Right lobe of liver (tissue), 4 donors: ENCODE data around the gene COX6B2.

Experiments used
- POLR2A ChIP-seq: fragments of 450-650 bp; IDR thresholded peaks from one replicate; pipeline ENCODE4 v1.6.1; 2017; ENCODE audit warnings: antibody characterized with exemption, mild to moderate bottlenecking
- TF ChIP-seq, protein P1 (sequence below), 4 donors: fragments of 200-600 bp in 3 of 4; fragments of 450-650 bp in 1 of 4; IDR thresholded peaks; one replicate each; pipeline versions ENCODE4 v1.5.1 to v1.8.0; 2016 to 2022; ENCODE audit warnings: antibody characterized with exemption in 4 of 4, mild to moderate bottlenecking in 2 of 4
- donor health status: DM: no; HTN: no; CAD: no.
- donor health status: DM: no; HTN: no; CAD: no.
- donor health status: DM: no; HTN: yes; CAD: no.

DNA sequence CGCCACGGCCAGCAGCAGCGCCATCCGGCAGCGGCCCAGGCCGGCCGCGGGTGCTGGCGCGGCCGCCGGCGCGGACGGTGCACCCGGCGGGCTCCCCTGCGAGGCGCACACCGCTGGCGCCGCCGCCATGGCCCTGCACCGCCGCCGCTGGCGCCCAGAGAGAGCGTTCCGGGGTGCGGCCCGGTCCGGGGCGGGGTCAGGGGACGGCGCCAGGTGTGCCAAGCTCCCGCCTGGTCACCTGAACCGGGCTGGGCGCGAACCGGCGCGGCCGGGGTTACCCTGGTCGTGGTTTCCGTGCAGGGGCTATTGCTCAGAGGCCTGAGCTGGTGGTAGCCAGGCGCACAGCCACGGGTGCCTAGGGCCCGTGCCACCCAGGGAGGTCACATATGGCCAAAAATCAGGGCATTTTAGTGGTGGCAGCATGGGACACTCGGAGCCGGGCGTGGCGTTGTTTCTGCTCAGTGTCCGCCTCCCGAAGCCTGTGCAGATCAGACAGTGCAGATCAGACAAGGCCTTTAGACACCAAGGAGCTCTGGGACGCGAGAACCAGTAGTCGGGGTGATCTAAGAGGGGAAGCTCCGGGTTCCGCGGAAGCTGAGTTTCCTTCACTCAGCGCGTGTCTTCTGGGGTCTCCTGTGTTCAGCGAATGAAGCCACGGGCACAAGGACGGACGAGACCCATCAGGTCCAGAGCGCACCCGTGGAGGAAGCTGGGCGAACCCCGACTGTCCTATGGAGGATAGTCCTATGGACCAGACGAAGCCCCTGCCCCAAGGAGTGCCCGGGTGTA is 29.8 kb upstream of the COX6B2 start, which contains the start of gene TMEM238:
- TF ChIP-seq, protein P1, sequence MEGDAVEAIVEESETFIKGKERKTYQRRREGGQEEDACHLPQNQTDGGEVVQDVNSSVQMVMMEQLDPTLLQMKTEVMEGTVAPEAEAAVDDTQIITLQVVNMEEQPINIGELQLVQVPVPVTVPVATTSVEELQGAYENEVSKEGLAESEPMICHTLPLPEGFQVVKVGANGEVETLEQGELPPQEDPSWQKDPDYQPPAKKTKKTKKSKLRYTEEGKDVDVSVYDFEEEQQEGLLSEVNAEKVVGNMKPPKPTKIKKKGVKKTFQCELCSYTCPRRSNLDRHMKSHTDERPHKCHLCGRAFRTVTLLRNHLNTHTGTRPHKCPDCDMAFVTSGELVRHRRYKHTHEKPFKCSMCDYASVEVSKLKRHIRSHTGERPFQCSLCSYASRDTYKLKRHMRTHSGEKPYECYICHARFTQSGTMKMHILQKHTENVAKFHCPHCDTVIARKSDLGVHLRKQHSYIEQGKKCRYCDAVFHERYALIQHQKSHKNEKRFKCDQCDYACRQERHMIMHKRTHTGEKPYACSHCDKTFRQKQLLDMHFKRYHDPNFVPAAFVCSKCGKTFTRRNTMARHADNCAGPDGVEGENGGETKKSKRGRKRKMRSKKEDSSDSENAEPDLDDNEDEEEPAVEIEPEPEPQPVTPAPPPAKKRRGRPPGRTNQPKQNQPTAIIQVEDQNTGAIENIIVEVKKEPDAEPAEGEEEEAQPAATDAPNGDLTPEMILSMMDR (IDR thresholded peaks at IDR 0.05), result peak in 1 of 4 donors; percentile 14
- peak; percentile 43 for TF ChIP-seq POLR2A
